Measurements from ENCODE around the gene PIWIL1.

DNA sequence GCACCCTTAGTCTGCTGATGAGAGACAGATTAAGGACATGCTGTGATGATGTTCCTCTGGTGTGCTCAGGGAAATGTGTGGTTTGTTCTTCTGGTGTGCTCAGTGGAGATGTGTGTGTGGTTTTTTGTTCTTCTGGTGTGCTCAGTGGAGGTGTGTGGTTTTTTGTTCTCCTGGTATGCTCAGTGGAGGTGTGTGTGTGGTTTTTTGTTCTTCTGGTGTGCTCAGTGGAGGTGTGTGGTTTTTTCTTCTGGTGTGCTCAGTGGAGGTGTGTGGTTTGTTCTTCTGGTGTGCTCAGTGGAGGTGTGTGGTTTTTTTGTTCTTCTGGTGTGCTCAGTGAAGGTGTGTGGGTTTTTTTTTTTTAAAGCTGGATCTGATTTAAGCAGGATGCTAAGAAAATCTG lies 15.4 kb downstream of the PIWIL1 start:
- TF ChIP-seq, protein P1, sequence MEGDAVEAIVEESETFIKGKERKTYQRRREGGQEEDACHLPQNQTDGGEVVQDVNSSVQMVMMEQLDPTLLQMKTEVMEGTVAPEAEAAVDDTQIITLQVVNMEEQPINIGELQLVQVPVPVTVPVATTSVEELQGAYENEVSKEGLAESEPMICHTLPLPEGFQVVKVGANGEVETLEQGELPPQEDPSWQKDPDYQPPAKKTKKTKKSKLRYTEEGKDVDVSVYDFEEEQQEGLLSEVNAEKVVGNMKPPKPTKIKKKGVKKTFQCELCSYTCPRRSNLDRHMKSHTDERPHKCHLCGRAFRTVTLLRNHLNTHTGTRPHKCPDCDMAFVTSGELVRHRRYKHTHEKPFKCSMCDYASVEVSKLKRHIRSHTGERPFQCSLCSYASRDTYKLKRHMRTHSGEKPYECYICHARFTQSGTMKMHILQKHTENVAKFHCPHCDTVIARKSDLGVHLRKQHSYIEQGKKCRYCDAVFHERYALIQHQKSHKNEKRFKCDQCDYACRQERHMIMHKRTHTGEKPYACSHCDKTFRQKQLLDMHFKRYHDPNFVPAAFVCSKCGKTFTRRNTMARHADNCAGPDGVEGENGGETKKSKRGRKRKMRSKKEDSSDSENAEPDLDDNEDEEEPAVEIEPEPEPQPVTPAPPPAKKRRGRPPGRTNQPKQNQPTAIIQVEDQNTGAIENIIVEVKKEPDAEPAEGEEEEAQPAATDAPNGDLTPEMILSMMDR (IDR thresholded peaks at IDR 0.05 in 8 of 11, conservative IDR thresholded peaks at IDR 0.05 in 3 of 11) = no peak
- TF ChIP-seq POLR2AphosphoS5 (IDR thresholded peaks at IDR 0.05) (no peak), POLR2A (IDR thresholded peaks at IDR 0.05) (no peak)

All from spleen (tissue), 7 donors.